Mucosa of rectum (tissue), 2 donors: ENCODE data around the gene DDX31.
A peak's percentile ranks its signal among the peaks of the same experiment; 100 is the strongest.

Experiments
- H3K27ac ChIP-seq, 2 donors: one replicate each; pipeline ENCODE4 v1.7.0; 2013; ENCODE audit warnings: inconsistent platforms in 2 of 2, low read depth in 2 of 2, low read length in 2 of 2
- H3K27me3 ChIP-seq, 2 donors: one replicate each; pipeline ENCODE4 v1.7.0; 2013; ENCODE audit warnings: low read length in 2 of 2; ENCODE audit not compliant: control insufficient read depth in 2 of 2, insufficient read depth in 2 of 2
- H3K36me3 ChIP-seq, 2 donors: one replicate each; pipeline ENCODE4 v1.7.0; 2013; ENCODE audit warnings: low read length in 2 of 2; ENCODE audit not compliant: control insufficient read depth in 2 of 2, insufficient read depth in 2 of 2
- H3K4me1 ChIP-seq, 2 donors: one replicate each; pipeline ENCODE4 v1.7.0; 2013; ENCODE audit warnings: low read length in 2 of 2, mild to moderate bottlenecking in 1 of 2; ENCODE audit not compliant: control insufficient read depth in 2 of 2, insufficient read depth in 2 of 2
- H3K4me3 ChIP-seq, 2 donors: one replicate each; pipeline ENCODE4 v1.7.0; 2013; ENCODE audit warnings: low read length in 2 of 2
- H3K9ac ChIP-seq, 2 donors: one replicate each; pipeline ENCODE4 v1.7.0; 2013; ENCODE audit warnings: low read length in 2 of 2, low read depth in 1 of 2, mild to moderate bottlenecking in 1 of 2
- H3K9me3 ChIP-seq, 2 donors: one replicate each; pipeline ENCODE4 v1.7.0; 2013; ENCODE audit warnings: low read length in 2 of 2; ENCODE audit not compliant: control insufficient read depth in 2 of 2
- donor health status: healthy.
- donor health status: Normal muscosa, but diverticular disease.

Gene DDX31

GRCh38 chr9:132662152-132662945 is 7.4 kb downstream of the DDX31 start:
- Histone ChIP-seq H3K4me1 (no peaks in the 10 kb centered on the region), H3K36me3 (peaks cover 18 to 39% of the 10 kb centered on the region in 2 donors), H3K27me3 (no peaks in the 10 kb centered on the region), H3K4me3 (no peak overlapping the region), H3K9me3 (no peaks in the 10 kb centered on the region), H3K27ac (no peak overlapping the region), H3K9ac (no peak overlapping the region)

- H3K4me1 ChIP-seq, result no peaks in the 10 kb centered on the region
- no peak overlapping the region for H3K9ac ChIP-seq
- H3K27me3 ChIP-seq, result no peaks in the 10 kb centered on the region
- peaks cover 22 to 38% of the 10 kb centered on the region in 2 donors for H3K36me3 ChIP-seq
- no peak overlapping the region for H3K27ac ChIP-seq
- H3K9me3 ChIP-seq, result no peaks in the 10 kb centered on the region
- H3K4me3 ChIP-seq, result no peak overlapping the region
Measured at GRCh38 chr9:132656299-132656698, 13.5 kb downstream of the DDX31 start.

GRCh38 chr9:132651259-132651658 is 18.5 kb downstream of the DDX31 start:
- no peak overlapping the region for H3K4me3 ChIP-seq
- no peak overlapping the region for H3K9ac ChIP-seq
- peaks cover 15 to 28% of the 10 kb centered on the region in 2 donors for H3K4me1 ChIP-seq
- no peaks in the 10 kb centered on the region for H3K9me3 ChIP-seq
- H3K36me3 ChIP-seq, result peaks cover 12 to 34% of the 10 kb centered on the region in 2 donors
- no peak overlapping the region for H3K27ac ChIP-seq
- H3K27me3 ChIP-seq, result no peaks in the 10 kb centered on the region

- no peaks in the 10 kb centered on the region for H3K9me3 ChIP-seq
- H3K9ac ChIP-seq, result no peak overlapping the region
- peaks cover 26 to 46% of the 10 kb centered on the region in 2 donors for H3K36me3 ChIP-seq
- peak overlapping the region; percentile 29 to 55 for H3K27ac ChIP-seq
- H3K4me1 ChIP-seq, result peaks cover 15 to 28% of the 10 kb centered on the region in 2 donors
- no peak overlapping the region for H3K4me3 ChIP-seq
- H3K27me3 ChIP-seq, result no peaks in the 10 kb centered on the region
Measured at GRCh38 chr9:132648685-132649084, 21.1 kb downstream of the DDX31 start.

GRCh38 chr9:132648283-132648682 is 21.5 kb downstream of the DDX31 start:
- H3K27ac ChIP-seq, result peak overlapping the region; percentile 29 to 55
- no peak overlapping the region for H3K9ac ChIP-seq
- peaks cover 15 to 28% of the 10 kb centered on the region in 2 donors for H3K4me1 ChIP-seq
- no peaks in the 10 kb centered on the region for H3K27me3 ChIP-seq
- H3K4me3 ChIP-seq, result peak overlapping the region in 1 of 2 donors; percentile 16
- H3K9me3 ChIP-seq, result no peaks in the 10 kb centered on the region
- peaks cover 26 to 49% of the 10 kb centered on the region in 2 donors for H3K36me3 ChIP-seq

- no peaks in the 10 kb centered on the region for H3K9me3 ChIP-seq
- H3K9ac ChIP-seq, result no peak overlapping the region
- H3K27ac ChIP-seq, result peak overlapping the region in 1 of 2 donors; percentile 16
- peaks cover 26 to 51% of the 10 kb centered on the region in 2 donors for H3K36me3 ChIP-seq
- no peaks in the 10 kb centered on the region for H3K27me3 ChIP-seq
- peak overlapping the region in 1 of 2 donors; percentile 16 for H3K4me3 ChIP-seq
- peaks cover 15 to 28% of the 10 kb centered on the region in 2 donors for H3K4me1 ChIP-seq
Measured at GRCh38 chr9:132647806-132648205, 22.0 kb downstream of the DDX31 start.

GRCh38 chr9:132647355-132647754 is 22.4 kb downstream of the DDX31 start:
- no peak overlapping the region for H3K4me3 ChIP-seq
- no peaks in the 10 kb centered on the region for H3K9me3 ChIP-seq
- H3K9ac ChIP-seq, result no peak overlapping the region
- H3K36me3 ChIP-seq, result peaks cover 25 to 54% of the 10 kb centered on the region in 2 donors
- H3K27me3 ChIP-seq, result no peaks in the 10 kb centered on the region
- H3K4me1 ChIP-seq, result peaks cover 15 to 28% of the 10 kb centered on the region in 2 donors
- no peak overlapping the region for H3K27ac ChIP-seq

- no peaks in the 10 kb centered on the region for H3K27me3 ChIP-seq
- no peak overlapping the region for H3K27ac ChIP-seq
- H3K36me3 ChIP-seq, result peaks cover 22 to 58% of the 10 kb centered on the region in 2 donors
- H3K9ac ChIP-seq, result no peak overlapping the region
- peaks cover 15 to 28% of the 10 kb centered on the region in 2 donors for H3K4me1 ChIP-seq
- no peak overlapping the region for H3K4me3 ChIP-seq
- no peaks in the 10 kb centered on the region for H3K9me3 ChIP-seq
Measured at GRCh38 chr9:132646726-132647125, 23.1 kb downstream of the DDX31 start.

GRCh38 chr9:132645711-132646110 is 24.1 kb downstream of the DDX31 start:
- H3K27ac ChIP-seq, result no peak overlapping the region
- H3K9ac ChIP-seq, result no peak overlapping the region
- H3K4me3 ChIP-seq, result no peak overlapping the region
- no peaks in the 10 kb centered on the region for H3K9me3 ChIP-seq
- H3K36me3 ChIP-seq, result peaks cover 28 to 66% of the 10 kb centered on the region in 2 donors
- H3K27me3 ChIP-seq, result no peaks in the 10 kb centered on the region
- peaks cover 15 to 24% of the 10 kb centered on the region in 2 donors for H3K4me1 ChIP-seq

- Histone ChIP-seq H3K36me3 (peaks cover 28 to 62% of the 10 kb centered on the region in 2 donors), H3K9me3 (no peaks in the 10 kb centered on the region), H3K9ac (no peak overlapping the region), H3K27ac (no peak overlapping the region), H3K4me3 (no peak overlapping the region), H3K4me1 (peaks cover 15 to 20% of the 10 kb centered on the region in 2 donors), H3K27me3 (no peaks in the 10 kb centered on the region)
Measured at GRCh38 chr9:132645306-132645705, 24.5 kb downstream of the DDX31 start.
